Smooth muscle cell (in vitro differentiated cells): ENCODE data around the gene MMAB. TPM values are rescaled to one million over a fixed set of nuclear protein-coding genes. Genes with fewer than 3 reads are reported as not detected.

ENCODE experiments used
- DNase-seq: peaks from one replicate; lab custom pipeline; 2025; ENCODE audit not compliant: unreplicated experiment; lab: John Stamatoyannopoulos, UW
- H2AFZ ChIP-seq: fragments of 200-600 bp; sonication (generic); 2 replicates; pipeline ENCODE4 v1.6.0; 2016; ENCODE audit warnings: antibody characterized with exemption, low read depth, mild to moderate bottlenecking
- H3F3A ChIP-seq: fragments of 200-600 bp; sonication (generic); 2 replicates; pipeline ENCODE4 v1.6.0; 2017; ENCODE audit warnings: antibody characterized with exemption, low read depth
- H3K27ac ChIP-seq: fragments of 200-600 bp; sonication (generic); 2 replicates; pipeline ENCODE4 v1.5.1; 2016; ENCODE audit warnings: low read depth, mild to moderate bottlenecking
- H3K27me3 ChIP-seq: fragments of 200-600 bp; sonication (generic); 2 replicates; pipeline ENCODE4 v1.6.1; 2016; ENCODE audit warnings: low read depth, mild to moderate bottlenecking
- H3K36me3 ChIP-seq: fragments of 200-600 bp; sonication (generic); 2 replicates; pipeline ENCODE4 v1.5.1; 2016; ENCODE audit warnings: low read depth
- H3K4me1 ChIP-seq: fragments of 200-600 bp; sonication (generic); 2 replicates; pipeline ENCODE4 v1.5.1; 2016; ENCODE audit warnings: low read depth
- H3K4me2 ChIP-seq: fragments of 200-600 bp; sonication (generic); 2 replicates; pipeline ENCODE4 v1.6.0; 2016; ENCODE audit warnings: mild to moderate bottlenecking
- H3K4me3 ChIP-seq: fragments of 200-600 bp; sonication (generic); 2 replicates; pipeline ENCODE4 v1.5.1; 2016; ENCODE audit warnings: mild to moderate bottlenecking
- H3K79me2 ChIP-seq: fragments of 200-600 bp; sonication (generic); 2 replicates; pipeline ENCODE4 v1.6.0; 2016; ENCODE audit warnings: low read depth, mild to moderate bottlenecking
- H3K9ac ChIP-seq: fragments of 200-600 bp; sonication (generic); 2 replicates; pipeline ENCODE4 v1.6.0; 2016; ENCODE audit warnings: low read depth
- H3K9me3 ChIP-seq: fragments of 200-600 bp; sonication (generic); replicated peaks from 2 replicates; pipeline ENCODE4 v1.5.1; 2016; ENCODE audit warnings: low read depth
- H4K20me1 ChIP-seq: fragments of 200-600 bp; sonication (generic); 2 replicates; pipeline ENCODE4 v1.6.0; 2016; ENCODE audit warnings: low read depth
- WGBS: methylation state at CpG from one replicate; pipeline ENCODE4 v1.1.7; 2016; ENCODE audit warnings: low lambda C conversion rate; 5-methylcytosine and 5-hydroxymethylcytosine counted together
- polyA plus RNA-seq: library from polyadenylated mRNA; unstranded; fragments of >200 nt; fragmentation: Nextera tagmentation; extraction: Ambion mirVana; gene quantifications from 2 replicates; pipeline ENCODE4 v1.2.1, GENCODE V29; 2016
- total RNA-seq: library from RNA; depleted of rRNA; stranded (reverse); fragments of >200 nt; gene quantifications from 2 replicates; pipeline ENCODE4 v1.2.3, GENCODE V29; 2014
- TF ChIP-seq, protein P1 (sequence below): fragments of 200-600 bp; sonication (generic); IDR thresholded peaks from 2 replicates; pipeline ENCODE4 v1.5.1; 2017; ENCODE audit warnings: borderline replicate concordance, mild to moderate bottlenecking, antibody characterized with exemption; ENCODE audit not compliant: insufficient read depth, poor library complexity, severe bottlenecking

The MMAB gene
- total and polyA plus RNA-seq, 2 experiments from 2014 or later, result 20.2 to 51.7 TPM

DNA sequence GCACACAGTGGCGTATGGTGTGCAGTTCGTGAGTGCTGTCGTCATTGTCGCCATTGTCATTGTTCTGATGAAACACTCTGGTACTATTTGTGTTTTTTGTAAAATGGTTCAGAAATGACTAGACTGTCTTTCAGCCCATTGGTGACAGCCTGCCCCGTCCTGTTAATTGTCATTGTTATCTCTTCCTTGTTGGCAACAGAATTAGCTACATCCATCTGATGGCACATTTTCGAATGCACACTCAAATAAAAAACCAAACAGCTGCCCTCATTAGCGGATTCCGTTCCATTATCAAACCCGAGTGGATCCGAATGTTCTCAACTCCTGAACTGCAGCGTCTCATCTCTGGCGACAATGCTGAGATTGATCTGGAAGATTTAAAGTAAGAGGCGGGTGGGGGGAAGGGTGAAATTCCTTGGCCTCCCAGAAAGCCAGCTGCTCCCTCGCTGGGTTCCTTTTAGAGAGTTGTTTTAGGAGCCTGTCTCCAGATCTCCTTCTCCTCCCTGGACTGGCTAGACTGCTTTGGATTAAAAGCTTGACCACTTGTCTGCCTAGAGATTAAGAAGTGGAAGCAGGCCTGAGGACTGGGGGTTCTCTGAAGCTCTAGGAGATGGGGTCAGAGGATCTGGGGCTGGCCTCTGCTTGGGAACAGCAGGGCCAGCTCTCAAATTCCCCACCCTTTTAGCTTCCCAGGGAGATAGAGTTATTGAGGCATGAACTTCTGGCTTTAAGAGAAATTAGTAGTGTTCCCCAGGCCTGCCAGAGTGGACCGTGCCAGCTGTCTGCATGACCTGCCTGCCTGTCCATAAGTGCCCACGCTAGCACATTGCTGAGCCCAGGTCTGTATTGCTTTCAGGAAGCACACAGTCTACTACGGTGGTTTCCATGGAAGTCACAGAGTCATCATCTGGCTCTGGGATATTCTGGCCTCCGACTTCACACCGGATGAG lies 43.3 kb downstream of the MMAB start:
- no peaks in the 10 kb centered on the region for H3K79me2 ChIP-seq
- no peaks in the 10 kb centered on the region for H3K36me3 ChIP-seq
- DNase-seq, result no peak
- peak overlapping the region; percentile 72 for H3K4me2 ChIP-seq
- 26% methylated on average over 19 of the region's 19 CpGs for WGBS
- peak overlapping the region; percentile 31 for H3K9ac ChIP-seq
- H3K9me3 ChIP-seq, result no peaks in the 10 kb centered on the region
- H3K27ac ChIP-seq, result peak overlapping the region; percentile 92
- peaks cover 33% of the 10 kb centered on the region for H3K4me1 ChIP-seq
- no peaks in the 10 kb centered on the region for H4K20me1 ChIP-seq
- no peaks in the 10 kb centered on the region for H3K27me3 ChIP-seq
- TF ChIP-seq, protein P1, sequence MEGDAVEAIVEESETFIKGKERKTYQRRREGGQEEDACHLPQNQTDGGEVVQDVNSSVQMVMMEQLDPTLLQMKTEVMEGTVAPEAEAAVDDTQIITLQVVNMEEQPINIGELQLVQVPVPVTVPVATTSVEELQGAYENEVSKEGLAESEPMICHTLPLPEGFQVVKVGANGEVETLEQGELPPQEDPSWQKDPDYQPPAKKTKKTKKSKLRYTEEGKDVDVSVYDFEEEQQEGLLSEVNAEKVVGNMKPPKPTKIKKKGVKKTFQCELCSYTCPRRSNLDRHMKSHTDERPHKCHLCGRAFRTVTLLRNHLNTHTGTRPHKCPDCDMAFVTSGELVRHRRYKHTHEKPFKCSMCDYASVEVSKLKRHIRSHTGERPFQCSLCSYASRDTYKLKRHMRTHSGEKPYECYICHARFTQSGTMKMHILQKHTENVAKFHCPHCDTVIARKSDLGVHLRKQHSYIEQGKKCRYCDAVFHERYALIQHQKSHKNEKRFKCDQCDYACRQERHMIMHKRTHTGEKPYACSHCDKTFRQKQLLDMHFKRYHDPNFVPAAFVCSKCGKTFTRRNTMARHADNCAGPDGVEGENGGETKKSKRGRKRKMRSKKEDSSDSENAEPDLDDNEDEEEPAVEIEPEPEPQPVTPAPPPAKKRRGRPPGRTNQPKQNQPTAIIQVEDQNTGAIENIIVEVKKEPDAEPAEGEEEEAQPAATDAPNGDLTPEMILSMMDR, result no peak
- peaks cover 6% of the 10 kb centered on the region for H3F3A ChIP-seq
- no peak overlapping the region for H3K4me3 ChIP-seq
- H2AFZ ChIP-seq, result no peak overlapping the region

DNA sequence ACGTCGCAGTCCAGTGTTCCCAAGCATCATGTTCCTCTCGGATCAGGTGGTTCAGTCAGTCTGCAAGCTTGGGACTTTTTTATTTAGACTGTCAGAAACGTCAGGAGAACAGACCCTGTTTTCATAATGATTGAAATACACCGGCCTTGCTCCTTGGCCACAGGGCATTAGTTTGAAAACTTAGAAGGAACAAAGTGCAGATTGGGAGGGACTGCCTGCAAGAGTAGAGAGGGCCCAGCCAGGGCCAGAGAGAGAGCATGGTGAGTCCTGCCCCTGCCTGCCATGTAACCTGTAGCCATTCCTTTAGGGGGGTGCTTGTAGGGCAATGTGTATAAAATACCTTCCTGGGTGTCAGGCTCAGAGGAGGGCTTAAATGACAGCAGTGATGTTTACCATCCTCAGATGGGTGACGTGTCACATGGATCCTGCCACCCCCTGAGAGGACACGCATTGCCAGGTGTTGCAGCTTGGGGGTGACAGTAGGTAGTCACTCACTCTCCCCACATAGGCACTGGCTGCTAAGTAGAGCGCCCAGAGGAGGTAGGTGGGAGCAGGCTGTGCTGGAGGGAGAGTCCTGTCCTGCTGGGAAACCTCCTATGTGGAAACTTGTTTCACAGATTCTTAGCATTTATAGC lies 45.7 kb downstream of the MMAB start:
- Histone ChIP-seq H3K9ac (no peak overlapping the region), H4K20me1 (no peaks in the 10 kb centered on the region), H3K4me3 (no peak overlapping the region), H3K36me3 (no peaks in the 10 kb centered on the region), H3K27me3 (no peaks in the 10 kb centered on the region), H3K9me3 (no peaks in the 10 kb centered on the region), H3K79me2 (no peaks in the 10 kb centered on the region), H3F3A (peaks cover 6% of the 10 kb centered on the region), H3K4me1 (peaks cover 45% of the 10 kb centered on the region), H3K4me2 (no peak overlapping the region), H3K27ac (no peak overlapping the region), H2AFZ (no peak overlapping the region)
- 79% methylated on average over 8 of the region's 8 CpGs for WGBS
- TF ChIP-seq, protein P1, result no peak
- no peak for DNase-seq

DNA sequence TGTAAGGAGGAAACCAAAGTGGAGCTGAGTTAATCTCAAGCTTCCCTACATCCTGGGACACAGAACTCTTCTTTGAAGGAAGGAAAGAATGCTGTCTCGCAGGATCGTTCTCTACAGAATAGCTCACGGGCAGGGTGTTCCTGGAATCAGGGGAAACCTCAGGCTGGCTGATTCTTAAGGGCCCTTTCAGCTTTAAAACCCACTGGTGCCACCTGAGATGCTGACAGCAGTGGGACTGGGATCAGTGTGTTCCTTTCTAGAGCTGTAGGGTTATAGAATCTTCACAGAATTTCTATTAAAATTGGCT lies 48.1 kb downstream of the MMAB start:
- Histone ChIP-seq H3K36me3 (no peaks in the 10 kb centered on the region), H3K4me3 (no peak overlapping the region), H3K4me1 (peaks cover 38% of the 10 kb centered on the region), H3K27ac (no peak overlapping the region), H2AFZ (no peak overlapping the region), H3K79me2 (no peaks in the 10 kb centered on the region), H3K9ac (no peak overlapping the region), H3K4me2 (no peak overlapping the region), H3K9me3 (no peaks in the 10 kb centered on the region), H3K27me3 (no peaks in the 10 kb centered on the region), H4K20me1 (no peaks in the 10 kb centered on the region), H3F3A (peaks cover under 1% of the 10 kb centered on the region)
- TF ChIP-seq, protein P1, result no peak
- no peak for DNase-seq
- 35% methylated on average over 3 of the region's 3 CpGs for WGBS
